Urothelium cell line (cell line): ENCODE results near the gene GPR171.
"Not testable (repeated sequence)": the region's sequence is repeated elsewhere in the genome, so short reads cannot be mapped to it uniquely, and the experiment has no call there.

ENCODE experiments used
- DNase-seq: peaks from one replicate; pipeline ENCODE4 v3.0.0; 2011; ENCODE audit warnings: low spot score, mixed read lengths
- FAIRE-seq: peaks from 2 replicates; lab custom pipeline; 2011; peaks lifted over from hg19 to GRCh38; lab: Jason Lieb, UNC

Gene GPR171, protein sequence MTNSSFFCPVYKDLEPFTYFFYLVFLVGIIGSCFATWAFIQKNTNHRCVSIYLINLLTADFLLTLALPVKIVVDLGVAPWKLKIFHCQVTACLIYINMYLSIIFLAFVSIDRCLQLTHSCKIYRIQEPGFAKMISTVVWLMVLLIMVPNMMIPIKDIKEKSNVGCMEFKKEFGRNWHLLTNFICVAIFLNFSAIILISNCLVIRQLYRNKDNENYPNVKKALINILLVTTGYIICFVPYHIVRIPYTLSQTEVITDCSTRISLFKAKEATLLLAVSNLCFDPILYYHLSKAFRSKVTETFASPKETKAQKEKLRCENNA

GRCh38 chr3:151203051-151203420 lies at the start of gene GPR171:
Gene GPR171 (minus strand): TSS chr3:151203216. CDS start chr3:151199386, 3,830 bp downstream.
- no peak for FAIRE-seq

DNA sequence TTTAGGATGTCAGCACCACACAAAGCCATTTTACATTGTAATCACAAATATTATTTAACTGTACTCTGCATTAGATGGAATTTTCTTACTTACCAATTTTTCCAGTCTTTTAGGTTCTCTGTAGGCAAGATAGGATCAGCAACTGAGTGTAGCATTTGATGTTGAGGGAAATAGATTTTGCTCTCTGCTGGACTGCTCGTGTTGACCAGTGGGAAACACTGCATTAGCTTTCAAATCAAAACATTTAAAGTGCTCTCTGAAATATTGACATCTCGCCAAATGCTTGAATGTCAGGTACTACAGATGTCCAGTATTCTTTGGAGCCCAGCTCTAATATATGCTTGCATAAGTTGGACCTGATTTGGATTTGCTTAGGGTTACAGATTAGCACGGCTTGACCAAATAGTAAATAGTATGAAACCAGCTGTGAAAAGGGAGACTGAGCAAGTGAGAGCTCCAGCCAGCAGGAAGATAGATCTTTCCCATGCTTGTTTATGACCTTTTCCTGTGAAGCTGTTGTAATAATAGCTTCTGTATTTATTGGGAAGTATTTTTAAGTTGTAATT lies 45.8 kb upstream of the GPR171 start:
- FAIRE-seq (no peak), DNase-seq (no peak)

More at GRCh38 chr3:151203051-151203420, at the start of gene GPR171:
- no peak for DNase-seq

DNA sequence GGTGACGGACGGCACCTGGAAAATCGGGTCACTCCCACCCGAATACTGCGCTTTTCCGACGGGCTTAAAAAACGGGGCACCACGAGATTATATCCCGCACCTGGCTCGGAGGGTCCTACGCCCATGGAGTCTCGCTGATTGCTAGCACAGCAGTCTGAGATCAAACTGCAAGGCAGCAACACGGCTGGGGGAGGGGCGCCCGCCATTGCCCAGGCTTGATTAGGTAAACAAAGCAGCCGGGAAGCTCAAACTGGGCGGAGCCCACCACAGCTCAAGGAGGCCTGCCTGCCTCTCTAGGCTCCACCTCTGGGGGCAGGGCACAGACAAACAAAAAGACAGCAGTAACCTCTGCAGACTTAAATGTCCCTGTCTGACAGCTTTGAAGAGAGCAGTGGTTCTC lies 39.0 kb upstream of the GPR171 start:
- FAIRE-seq, result not testable (repeated sequence)

DNA sequence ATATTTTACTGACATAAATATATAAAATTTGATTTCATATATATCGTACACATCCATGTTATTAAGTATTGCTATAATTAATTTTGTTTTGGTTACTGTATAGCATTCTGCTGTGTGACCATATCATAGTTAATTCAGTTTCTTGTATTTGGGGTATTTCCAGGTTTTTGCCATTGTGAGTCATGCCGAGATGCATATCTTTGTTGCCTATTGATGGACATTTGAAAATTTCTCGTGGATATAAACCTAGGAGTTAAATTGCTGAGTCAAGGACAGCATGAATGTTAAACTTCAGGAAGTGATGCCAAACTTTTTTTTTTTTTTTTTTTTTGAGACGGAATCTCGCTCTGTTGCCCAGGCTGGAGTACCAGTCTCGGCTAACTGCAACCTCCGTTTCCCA lies 33.7 kb upstream of the GPR171 start:
- DNase-seq (no peak), FAIRE-seq (no peak)

More for the DNA sequence above, 39.0 kb upstream of the GPR171 start:
- not testable (repeated sequence) for DNase-seq

DNA sequence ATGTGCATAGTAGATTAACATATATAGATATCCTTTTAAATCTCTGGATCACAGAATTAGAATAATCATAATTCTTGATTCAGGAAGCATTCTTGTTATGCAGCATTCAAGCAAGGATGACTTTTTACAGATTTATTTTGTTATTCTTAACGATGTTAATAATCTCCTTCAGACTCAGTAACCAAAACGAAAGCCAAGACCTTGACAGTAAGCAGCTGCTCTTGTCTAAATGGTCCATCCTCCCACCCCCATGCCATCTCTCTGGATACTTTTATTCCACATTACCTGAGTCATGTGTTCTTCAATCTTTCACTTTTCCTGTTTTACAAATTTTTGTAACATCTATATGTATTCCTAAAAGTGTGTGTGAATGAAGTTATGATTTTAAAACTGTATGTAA lies 33.3 kb upstream of the GPR171 start:
- DNase-seq, result no peak
- no peak for FAIRE-seq

DNA sequence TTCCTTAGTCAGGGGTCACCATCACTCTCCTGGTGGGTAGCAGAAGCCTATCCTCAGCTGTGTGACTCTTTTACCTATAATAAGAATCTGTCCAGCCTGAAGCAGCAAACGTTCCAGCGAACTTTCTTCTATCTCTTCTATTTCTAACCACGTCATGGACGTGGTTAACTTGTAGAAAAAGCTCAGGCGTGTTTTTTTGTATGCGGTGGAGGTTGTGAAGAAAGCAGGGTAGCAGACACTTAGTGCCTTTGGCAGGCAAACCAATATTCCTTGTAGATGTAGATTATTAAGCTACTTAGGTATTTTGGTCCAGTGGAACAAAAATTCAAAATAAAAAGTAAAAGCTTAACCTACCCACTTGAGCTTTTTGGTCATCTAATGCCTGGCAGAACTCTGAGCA lies 31.8 kb upstream of the GPR171 start:
- no peak for DNase-seq
- no peak for FAIRE-seq

- DNase-seq (no peak), FAIRE-seq (no peak)
These were observed 30.0 kb upstream of the GPR171 start for GRCh38 chr3:151232991-151233390.

DNA sequence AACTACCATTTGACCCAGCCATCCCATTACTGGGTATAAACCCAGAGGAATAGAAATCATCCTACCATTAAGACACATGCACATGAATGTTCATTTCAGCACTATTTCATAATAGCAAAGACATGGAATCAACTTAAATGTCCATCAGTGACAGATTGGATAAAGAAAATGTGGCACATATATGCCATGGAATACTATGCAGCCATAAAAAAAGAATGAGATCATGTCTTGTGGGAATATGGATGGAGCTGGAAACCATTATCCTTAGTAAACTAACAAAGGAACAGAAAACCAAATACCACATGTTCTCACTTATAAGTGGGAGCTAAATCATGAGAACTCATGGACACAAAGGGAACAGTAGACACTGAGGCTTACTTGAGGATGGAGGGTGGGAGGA lies 29.4 kb upstream of the GPR171 start:
- not testable (repeated sequence) for DNase-seq, FAIRE-seq

DNA sequence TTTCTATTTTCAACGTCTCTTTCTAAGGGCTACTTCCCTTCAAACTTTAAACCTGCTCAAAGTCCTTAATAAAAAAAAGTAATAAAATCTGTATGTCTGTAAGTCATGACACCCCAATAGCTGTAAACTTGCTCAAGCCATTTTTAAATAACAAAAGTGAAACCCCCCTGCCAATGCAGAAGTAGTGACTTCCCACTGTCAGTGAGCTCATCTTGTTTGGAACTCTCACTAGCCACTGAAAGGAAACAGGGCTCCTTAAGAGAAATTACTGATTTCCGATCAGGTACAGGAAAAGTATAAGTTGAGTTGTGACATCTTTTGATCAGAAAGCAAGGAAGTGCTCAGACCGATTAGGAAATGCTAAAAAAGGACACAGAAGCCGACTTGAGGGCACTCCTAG lies 27.6 kb upstream of the GPR171 start:
- FAIRE-seq (no peak), DNase-seq (no peak)

GRCh38 chr3:151228666-151229040 lies 25.6 kb upstream of the GPR171 start:
- no peak for FAIRE-seq

GRCh38 chr3:151227807-151228665 lies 25.0 kb upstream of the GPR171 start:
- DNase-seq (peak; percentile 62), FAIRE-seq (peak; percentile 63)

More at GRCh38 chr3:151228666-151229040, 25.6 kb upstream of the GPR171 start:
- DNase-seq, result no peak

GRCh38 chr3:151227266-151227806 lies 24.3 kb upstream of the GPR171 start:
- DNase-seq (peak; percentile 9), FAIRE-seq (no peak)

DNA sequence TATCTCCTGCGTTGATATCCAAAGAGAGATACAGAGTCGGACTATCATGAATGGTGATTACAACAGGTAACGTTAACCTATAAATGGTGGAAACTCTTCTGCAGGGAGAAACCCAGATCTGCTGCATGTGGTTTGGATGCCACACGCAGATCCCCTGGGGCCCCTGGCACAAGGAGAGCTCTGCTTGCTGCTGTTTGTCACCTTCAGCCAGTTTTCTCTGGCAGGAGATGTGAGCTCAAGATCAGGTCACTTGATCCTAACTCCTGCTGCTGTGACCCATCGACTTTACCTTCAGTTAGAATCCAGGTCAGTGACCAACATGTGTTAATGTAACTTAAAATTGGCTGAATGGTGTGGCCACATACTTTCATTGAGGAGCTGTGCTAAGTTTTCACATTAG lies 23.8 kb upstream of the GPR171 start:
- FAIRE-seq (no peak), DNase-seq (no peak)

GRCh38 chr3:151226088-151226563 lies 23.1 kb upstream of the GPR171 start:
- DNase-seq (peak; percentile 11), FAIRE-seq (no peak)

- FAIRE-seq (no peak), DNase-seq (no peak)
These were observed 22.3 kb upstream of the GPR171 start for GRCh38 chr3:151225040-151225975.

DNA sequence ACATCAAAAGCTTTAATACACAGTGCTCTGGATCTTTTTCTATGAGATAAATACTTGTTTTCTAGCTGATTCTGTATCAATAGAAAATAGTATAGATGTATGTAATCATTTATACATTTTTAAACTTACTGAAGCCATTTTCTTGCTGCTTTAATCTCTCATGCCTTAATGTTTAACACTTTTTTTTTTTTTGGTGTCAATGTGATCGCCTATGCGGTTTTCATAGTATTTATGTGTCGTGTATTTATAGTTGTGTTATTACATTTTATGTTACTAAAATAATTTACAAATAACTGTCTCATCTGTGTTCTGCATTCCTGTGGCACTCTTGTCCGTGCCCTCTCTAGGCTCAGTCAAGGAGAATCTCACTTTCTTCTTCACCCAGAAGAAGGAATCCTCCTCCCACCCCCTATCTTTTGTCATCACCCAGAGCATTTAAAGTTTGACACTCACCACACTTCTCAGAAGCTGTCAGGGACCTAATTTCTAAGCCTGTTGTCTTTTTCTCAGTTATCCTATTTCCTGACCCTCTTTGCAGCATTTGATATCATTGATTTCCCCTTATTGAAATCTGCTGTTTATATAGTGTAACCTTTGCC lies 21.4 kb upstream of the GPR171 start:
- no peak for FAIRE-seq
- DNase-seq, result no peak

DNA sequence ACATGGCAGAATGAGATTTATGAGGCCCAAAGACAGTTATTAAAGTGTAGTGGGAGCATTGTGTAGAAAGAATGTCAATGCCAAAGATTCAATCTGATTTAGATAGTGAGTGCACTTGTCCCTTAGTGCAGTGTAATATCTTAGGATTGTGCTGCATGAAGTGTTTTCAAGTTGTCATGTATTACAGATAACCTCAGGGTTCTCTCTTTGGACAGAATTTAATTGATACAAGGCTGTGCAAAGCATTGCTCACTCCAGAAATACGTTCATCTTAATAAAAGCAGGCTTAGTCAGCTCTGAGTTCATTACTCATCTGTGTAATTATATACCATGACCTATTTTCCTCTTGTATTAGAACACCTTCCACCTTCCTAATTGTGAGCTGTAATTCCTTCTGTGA lies 16.0 kb upstream of the GPR171 start:
- FAIRE-seq, result no peak
- DNase-seq, result no peak

DNA sequence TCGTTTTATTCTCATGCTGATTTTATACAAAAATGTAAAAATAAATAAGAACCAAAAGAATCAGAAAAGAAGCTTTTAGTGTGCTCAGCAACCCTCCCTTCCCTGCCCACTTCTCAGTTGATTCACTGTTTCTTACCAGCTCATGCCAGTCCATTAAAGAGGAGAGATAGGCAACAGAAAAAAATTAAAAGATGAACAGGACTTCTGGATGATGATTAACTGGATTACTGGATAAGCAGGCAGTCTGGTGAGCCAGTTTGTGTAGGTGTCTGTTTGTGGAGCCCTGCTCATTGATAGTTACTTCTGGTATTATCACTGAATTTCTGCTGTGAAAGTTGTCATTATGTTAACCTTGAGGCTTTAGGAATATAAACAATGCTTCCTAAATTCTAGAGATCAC lies 15.1 kb upstream of the GPR171 start:
- no peak for DNase-seq
- FAIRE-seq, result no peak

- FAIRE-seq (no peak), DNase-seq (no peak)
These were observed 13.9 kb upstream of the GPR171 start for GRCh38 chr3:151216641-151217607.
